HG02588 (cell line): ENCODE measurements around the gene SBK3.

Source experiments
- ATAC-seq: cut with Tn5 transposase; IDR thresholded peaks from one replicate; pipeline ENCODE4 v1.9.1; 2021; ENCODE audit warnings: mild to moderate bottlenecking, moderate library complexity; ENCODE audit not compliant: unreplicated experiment

Gene SBK3

GRCh38 chr19:55491546-55492360 is 53.6 kb downstream of the SBK3 start:
- no peak for ATAC-seq
